Uterus (tissue), 2 donors: ENCODE data around the gene PNLIPRP3.

Source experiments
- POLR2A ChIP-seq, 2 donors: fragments of 450-650 bp; IDR thresholded peaks; one replicate each; pipeline ENCODE4 v1.6.1; 2016; ENCODE audit warnings: antibody characterized with exemption in 2 of 2, mild to moderate bottlenecking in 1 of 2, moderate library complexity in 1 of 2
- TF ChIP-seq, protein P1 (sequence below), 4 experiments: fragments of 200-600 bp in 2 of 4; fragments of 450-650 bp in 2 of 4; sonication (generic) in 2 of 4; IDR thresholded peaks; one replicate each; pipeline ENCODE4 v1.5.1; 2016 to 2019; ENCODE audit warnings: antibody characterized with exemption in 4 of 4, mild to moderate bottlenecking in 2 of 4, moderate library complexity in 1 of 4

DNA sequence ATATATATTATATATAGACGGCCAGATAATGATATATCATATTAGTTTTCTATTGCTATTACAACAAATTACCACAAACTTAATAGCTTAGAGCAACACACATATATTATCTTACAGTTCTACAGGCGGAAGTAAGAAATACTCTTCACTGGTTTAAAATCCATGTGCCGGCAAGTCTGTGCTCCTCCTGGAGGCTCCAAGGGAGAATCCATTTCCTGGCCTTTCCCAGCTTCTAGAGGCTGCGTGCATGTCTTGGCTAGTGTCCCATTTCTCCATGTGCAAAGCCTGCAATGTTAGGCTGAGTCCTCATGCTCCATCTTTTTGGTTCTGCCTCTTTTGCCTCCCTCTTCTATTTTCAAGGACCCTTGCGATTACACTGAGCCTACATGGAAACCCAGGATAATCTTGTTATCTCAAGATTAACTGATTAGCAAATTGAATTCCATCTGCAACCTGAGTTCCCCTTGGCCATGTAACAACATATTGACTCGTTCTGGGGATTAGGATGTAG, 23.9 kb upstream of the PNLIPRP3 start:
- no peak for TF ChIP-seq POLR2A (IDR thresholded peaks at IDR 0.05)
- TF ChIP-seq, protein P1, sequence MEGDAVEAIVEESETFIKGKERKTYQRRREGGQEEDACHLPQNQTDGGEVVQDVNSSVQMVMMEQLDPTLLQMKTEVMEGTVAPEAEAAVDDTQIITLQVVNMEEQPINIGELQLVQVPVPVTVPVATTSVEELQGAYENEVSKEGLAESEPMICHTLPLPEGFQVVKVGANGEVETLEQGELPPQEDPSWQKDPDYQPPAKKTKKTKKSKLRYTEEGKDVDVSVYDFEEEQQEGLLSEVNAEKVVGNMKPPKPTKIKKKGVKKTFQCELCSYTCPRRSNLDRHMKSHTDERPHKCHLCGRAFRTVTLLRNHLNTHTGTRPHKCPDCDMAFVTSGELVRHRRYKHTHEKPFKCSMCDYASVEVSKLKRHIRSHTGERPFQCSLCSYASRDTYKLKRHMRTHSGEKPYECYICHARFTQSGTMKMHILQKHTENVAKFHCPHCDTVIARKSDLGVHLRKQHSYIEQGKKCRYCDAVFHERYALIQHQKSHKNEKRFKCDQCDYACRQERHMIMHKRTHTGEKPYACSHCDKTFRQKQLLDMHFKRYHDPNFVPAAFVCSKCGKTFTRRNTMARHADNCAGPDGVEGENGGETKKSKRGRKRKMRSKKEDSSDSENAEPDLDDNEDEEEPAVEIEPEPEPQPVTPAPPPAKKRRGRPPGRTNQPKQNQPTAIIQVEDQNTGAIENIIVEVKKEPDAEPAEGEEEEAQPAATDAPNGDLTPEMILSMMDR (IDR thresholded peaks at IDR 0.05): no peak
